Mammary epithelial cell (primary cell): ENCODE measurements around the gene CFI.

Experiments used
- CTCF ChIP-seq, 2 donors: IDR thresholded peaks in 1 of 2; conservative IDR thresholded peaks in 1 of 2; 2 replicates each; pipeline ENCODE4 v1.5.1; 2011 to 2012; ENCODE audit warnings: inconsistent platforms in 2 of 2, low read length in 2 of 2, mild to moderate bottlenecking in 2 of 2, control low read depth in 1 of 2, low read depth in 1 of 2; ENCODE audit not compliant: insufficient read depth in 1 of 2; ENCODE audit errors: extremely low read depth in 1 of 2
- EZH2 ChIP-seq: IDR thresholded peaks from 2 replicates; pipeline ENCODE4 v1.6.1; 2012; ENCODE audit warnings: low read length, inconsistent platforms, borderline replicate concordance

GRCh38 chr4:109811707-109812106 lies 9.9 kb upstream of the CFI start:
- no peak for TF ChIP-seq CTCF (conservative IDR thresholded peaks at IDR 0.05 in 1 of 2, IDR thresholded peaks at IDR 0.05 in 1 of 2; ENCODE audit: extremely low read depth in 1 of 2, insufficient read depth in 1 of 2, low read depth in 1 of 2, low read length in 2 of 2)
- no peak for TF ChIP-seq EZH2
